HAP-1 (cell line): Measurements from ENCODE around the gene HOXA13.

Experiments
- DNase-seq, 2 experiments: peaks; one replicate each; pipeline ENCODE4 v3.0.0-alpha.2; 2016 to 2020; ENCODE audit warnings: low spot score in 2 of 2
- H3K27me3 ChIP-seq: fragments of 250-450 bp; sonication (Bioruptor Pico); 2 replicates; pipeline ENCODE4 v1.5.1; 2020; ENCODE audit warnings: low read depth, mild to moderate bottlenecking, moderate library complexity
- H3K36me3 ChIP-seq: fragments of 250-450 bp; sonication (Bioruptor Pico); replicated peaks from 2 replicates; pipeline ENCODE4 v1.5.1; 2020; ENCODE audit warnings: mild to moderate bottlenecking
- H3K4me1 ChIP-seq: fragments of 250-450 bp; sonication (Bioruptor Pico); 2 replicates; pipeline ENCODE4 v1.5.1; 2020; ENCODE audit warnings: mild to moderate bottlenecking
- H3K4me3 ChIP-seq: fragments of 250-450 bp; sonication (Bioruptor Pico); 2 replicates; pipeline ENCODE4 v1.5.1; 2020; ENCODE audit warnings: mild to moderate bottlenecking, moderate library complexity
- H3K9me3 ChIP-seq: fragments of 250-450 bp; sonication (Bioruptor Pico); 2 replicates; pipeline ENCODE4 v1.5.1; 2020; ENCODE audit warnings: mild to moderate bottlenecking, moderate library complexity
- in situ Hi-C: fragments of 300-500 bp; cut with MboI; formaldehyde crosslinking; loops from 3 replicates; pipeline ENCODE4 v1.14.3; 2020; ENCODE audit warnings: low sequenced_read_pairs, inconsistent platforms, mixed read lengths

Gene HOXA13

DNA sequence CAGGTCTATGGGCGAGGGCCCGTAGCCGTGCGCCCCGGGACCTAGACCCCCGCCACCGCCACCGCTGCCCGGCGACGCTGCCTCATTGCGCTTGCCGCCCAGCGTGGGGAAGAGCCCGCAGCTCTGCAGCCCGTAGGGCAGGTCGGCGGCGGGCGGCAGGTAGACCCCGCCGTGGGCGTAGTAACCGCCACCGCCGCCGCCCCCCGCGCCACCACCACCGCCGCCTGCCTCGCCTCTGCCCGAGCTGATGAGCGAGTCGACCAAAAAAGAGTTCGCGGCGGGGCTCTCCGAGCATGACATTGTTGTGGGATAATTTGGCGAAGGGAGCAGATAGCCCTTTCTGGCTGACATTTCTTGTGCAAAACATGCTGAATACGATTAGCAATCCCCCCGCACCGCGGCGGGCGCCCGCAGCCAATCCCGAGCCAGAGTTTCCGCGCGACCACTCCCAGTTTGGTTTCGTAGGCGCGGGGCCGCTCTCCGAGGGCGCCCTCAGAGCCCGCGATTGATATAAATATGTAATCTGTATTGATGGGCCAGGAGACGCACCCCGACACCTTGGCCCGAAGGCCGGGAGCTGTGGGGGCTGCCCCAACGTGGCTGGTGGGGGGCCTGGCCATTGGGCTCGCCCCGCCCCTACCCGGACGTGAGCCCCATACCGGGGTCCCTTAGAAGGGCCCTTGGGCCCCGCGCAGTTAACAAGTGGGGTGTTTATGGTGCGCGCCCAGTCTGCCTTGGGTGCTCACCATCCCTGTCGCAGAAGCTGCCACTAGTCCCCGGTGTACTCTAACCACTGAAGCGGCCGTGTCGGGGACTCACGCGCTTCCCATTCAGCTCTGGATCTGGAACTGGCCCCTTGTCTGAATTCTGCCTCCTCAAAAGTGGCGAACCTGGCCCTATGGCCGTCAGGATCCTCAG is 25.7 kb downstream of the HOXA13 start, which contains the start of gene HOXA10:
TSS of gene HOXA10 (minus strand) at position 365 of the 918 bp plus-strand sequence. CDS start at position 351, 14 bp downstream.
- in situ Hi-C loops: loop anchor here (25.0 kb wide), 1 partner anchor 962 kb away; the partner anchor contains the start of genes CBX3 and HNRNPA2B1
- no peaks in the 10 kb centered on the region for H3K27me3 ChIP-seq
- H3K4me1 ChIP-seq: peaks cover 11% of the 10 kb centered on the region
- peak; percentile 68 to 83 for DNase-seq
- H3K36me3 ChIP-seq: peaks cover 15% of the 10 kb centered on the region
- H3K9me3 ChIP-seq: no peaks in the 10 kb centered on the region
- H3K4me3 ChIP-seq: peak within 1 kb of the TSS; percentile 70

GRCh38 chr7:27173511-27173955 is 26.4 kb downstream of the HOXA13 start:
- Histone ChIP-seq H3K4me3 (peak overlapping the region; percentile 70), H3K9me3 (no peaks in the 10 kb centered on the region), H3K36me3 (peaks cover 22% of the 10 kb centered on the region), H3K27me3 (no peaks in the 10 kb centered on the region), H3K4me1 (peaks cover 11% of the 10 kb centered on the region)
- in situ Hi-C loops: loop anchor here (25.0 kb wide), 1 partner anchor 961 kb away; the partner anchor contains the start of genes CBX3 and HNRNPA2B1
- peak in 1 of 2 experiments; percentile 39 for DNase-seq

- no peaks in the 10 kb centered on the region for H3K27me3 ChIP-seq
- in situ Hi-C loops: loop anchor here (25.0 kb wide), 1 partner anchor 961 kb away; the partner anchor contains the start of genes CBX3 and HNRNPA2B1
- peak in 1 of 2 experiments; percentile 76 for DNase-seq
- peaks cover 11% of the 10 kb centered on the region for H3K4me1 ChIP-seq
- peak overlapping the region; percentile 70 for H3K4me3 ChIP-seq
- H3K9me3 ChIP-seq: no peaks in the 10 kb centered on the region
- H3K36me3 ChIP-seq: peaks cover 24% of the 10 kb centered on the region
Measured at GRCh38 chr7:27172823-27173510, 26.9 kb downstream of the HOXA13 start.

DNA sequence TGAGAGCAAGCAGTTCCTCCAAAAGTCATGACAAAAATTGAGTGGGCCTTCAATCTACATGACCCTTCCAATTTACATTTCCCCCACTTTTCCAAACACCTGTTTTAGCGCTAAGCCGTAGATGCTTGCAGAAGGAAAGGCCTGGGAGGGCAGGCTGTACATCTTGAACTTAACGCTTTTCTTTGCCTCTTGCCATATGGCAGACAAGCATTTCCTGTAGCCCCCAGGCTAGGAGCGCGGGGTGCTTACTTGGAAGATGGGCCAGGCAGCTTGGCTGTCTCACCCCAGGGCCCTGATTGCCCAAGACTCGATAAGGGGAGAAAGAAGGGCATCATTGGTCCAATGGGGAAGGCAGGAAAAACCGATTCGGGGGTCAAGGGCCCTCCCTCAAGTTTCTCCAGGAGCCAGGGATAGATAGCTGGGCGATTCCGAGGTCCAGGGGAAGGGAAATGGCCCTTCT is 27.5 kb downstream of the HOXA13 start:
- in situ Hi-C loops: loop anchor here (25.0 kb wide), 1 partner anchor 960 kb away; the partner anchor contains the start of genes CBX3 and HNRNPA2B1

GRCh38 chr7:27171637-27172314 is 28.1 kb downstream of the HOXA13 start:
- Histone ChIP-seq H3K4me1 (peaks cover 9% of the 10 kb centered on the region), H3K27me3 (no peaks in the 10 kb centered on the region), H3K4me3 (peak overlapping the region; percentile 70), H3K36me3 (peaks cover 29% of the 10 kb centered on the region), H3K9me3 (no peaks in the 10 kb centered on the region)
- in situ Hi-C loops: loop anchor here (25.0 kb wide), 1 partner anchor 959 kb away; the partner anchor contains the start of genes CBX3 and HNRNPA2B1
- DNase-seq: peak; percentile 58 to 63

More for the DNA sequence above, 27.5 kb downstream of the HOXA13 start:
- no peaks in the 10 kb centered on the region for H3K9me3 ChIP-seq
- H3K4me1 ChIP-seq: peaks cover 9% of the 10 kb centered on the region
- DNase-seq: peak; percentile 42 to 49
- H3K36me3 ChIP-seq: peaks cover 29% of the 10 kb centered on the region
- peak overlapping the region; percentile 70 for H3K4me3 ChIP-seq
- H3K27me3 ChIP-seq: no peaks in the 10 kb centered on the region

- peak in 1 of 2 experiments; percentile 72 for DNase-seq
- in situ Hi-C loops: loop anchor here (25.0 kb wide), 1 partner anchor 959 kb away; the partner anchor contains the start of genes CBX3 and HNRNPA2B1
Measured at GRCh38 chr7:27171325-27171636, 28.6 kb downstream of the HOXA13 start.

DNA sequence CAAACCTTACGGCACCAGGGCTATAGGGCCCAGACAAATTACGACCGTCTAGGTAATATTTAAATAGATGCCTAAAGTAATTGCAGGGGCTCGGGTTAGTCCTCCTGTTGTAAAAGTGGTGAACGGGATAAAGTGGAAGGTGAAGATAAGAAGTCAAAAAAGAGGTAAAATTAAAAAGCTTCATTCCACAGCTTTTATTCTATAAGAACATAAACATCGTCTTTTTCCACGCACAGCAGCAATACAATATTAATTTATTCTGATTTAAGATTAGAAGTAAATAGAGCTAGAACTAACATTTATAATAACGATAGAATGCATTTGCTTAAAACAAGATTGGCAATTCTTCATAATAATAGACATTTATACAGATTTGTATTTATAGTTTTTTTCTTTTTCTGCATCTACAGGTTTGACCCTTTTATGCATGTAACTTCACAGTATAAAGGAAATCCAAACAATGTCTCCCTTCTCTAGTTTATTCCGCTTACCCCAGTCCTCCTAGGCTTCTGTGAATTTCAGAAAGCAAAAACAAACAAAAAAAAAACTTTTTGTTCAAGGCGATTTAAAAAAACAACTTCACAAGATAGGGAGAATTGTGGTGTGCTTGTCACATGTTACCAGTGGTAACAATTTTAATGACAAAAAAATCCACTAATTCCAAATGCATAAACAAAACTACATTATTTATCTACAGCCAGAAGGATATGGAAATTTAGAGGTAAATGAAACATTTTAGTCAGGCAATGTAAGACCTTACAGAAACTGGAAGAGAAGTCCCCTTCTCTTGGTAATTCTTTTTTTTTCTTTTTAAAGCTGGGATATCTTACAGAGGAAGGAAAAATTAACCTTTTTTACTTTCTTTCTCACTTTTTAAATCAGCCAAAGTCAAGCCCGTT is 29.2 kb downstream of the HOXA13 start:
- peak in 1 of 2 experiments; percentile 83 for DNase-seq
- H3K36me3 ChIP-seq: peaks cover 29% of the 10 kb centered on the region
- peak overlapping the region; percentile 70 for H3K4me3 ChIP-seq
- no peaks in the 10 kb centered on the region for H3K27me3 ChIP-seq
- in situ Hi-C loops: loop anchor here (25.0 kb wide), 1 partner anchor 958 kb away; the partner anchor contains the start of genes CBX3 and HNRNPA2B1
- H3K4me1 ChIP-seq: peaks cover 9% of the 10 kb centered on the region
- H3K9me3 ChIP-seq: no peaks in the 10 kb centered on the region

More at GRCh38 chr7:27171325-27171636, 28.6 kb downstream of the HOXA13 start:
- no peaks in the 10 kb centered on the region for H3K27me3 ChIP-seq
- no peaks in the 10 kb centered on the region for H3K9me3 ChIP-seq
- peak overlapping the region; percentile 70 for H3K4me3 ChIP-seq
- peaks cover 29% of the 10 kb centered on the region for H3K36me3 ChIP-seq
- peaks cover 9% of the 10 kb centered on the region for H3K4me1 ChIP-seq

- DNase-seq: peak; percentile 49 to 69
- Histone ChIP-seq H3K27me3 (no peaks in the 10 kb centered on the region), H3K4me1 (peaks cover 8% of the 10 kb centered on the region), H3K36me3 (peaks cover 29% of the 10 kb centered on the region), H3K9me3 (no peaks in the 10 kb centered on the region), H3K4me3 (peak overlapping the region; percentile 70)
- in situ Hi-C loops: loop anchor here (25.0 kb wide), 1 partner anchor 958 kb away; the partner anchor contains the start of genes CBX3 and HNRNPA2B1
Measured at GRCh38 chr7:27169658-27170425, 30.0 kb downstream of the HOXA13 start.

- Histone ChIP-seq H3K4me1 (peaks cover 3% of the 10 kb centered on the region; the same call in 1 of the 2 replicates), H3K27me3 (no peaks in the 10 kb centered on the region), H3K4me3 (peak overlapping the region; percentile 70), H3K36me3 (peaks cover 42% of the 10 kb centered on the region), H3K9me3 (no peaks in the 10 kb centered on the region)
- in situ Hi-C loops: loop anchor here (25.0 kb wide), 1 partner anchor 956 kb away; the partner anchor contains the start of genes CBX3 and HNRNPA2B1
- peak; percentile 62 to 76 for DNase-seq
Measured at GRCh38 chr7:27168265-27168947, 31.5 kb downstream of the HOXA13 start.

GRCh38 chr7:27167916-27168264 is 32.0 kb downstream of the HOXA13 start:
- DNase-seq: peak in 1 of 2 experiments; percentile 22
- in situ Hi-C loops: loop anchor here (25.0 kb wide), 1 partner anchor 956 kb away; the partner anchor contains the start of genes CBX3 and HNRNPA2B1
- Histone ChIP-seq H3K27me3 (no peaks in the 10 kb centered on the region), H3K36me3 (peaks cover 47% of the 10 kb centered on the region), H3K4me1 (peaks cover 3% of the 10 kb centered on the region; the same call in 1 of the 2 replicates), H3K9me3 (no peaks in the 10 kb centered on the region), H3K4me3 (peak overlapping the region; percentile 70)
